CD4-positive, alpha-beta memory T cell (primary cell): ENCODE data around the gene ITGA3. TPM values are rescaled to one million over a fixed set of nuclear protein-coding genes. Genes with fewer than 3 reads are reported as not detected.

Experiments used
- CTCF ChIA-PET: fragments of 350-600 bp; sonication (Branson Sonifier 250); formaldehyde crosslinking; loops from one replicate; lab custom pipeline; 2021; ENCODE audit warnings: inconsistent platforms; ENCODE audit not compliant: partially characterized antibody; lab: Charles Lee
- POLR2A ChIA-PET: fragments of 350-600 bp; sonication (Branson Sonifier 250); formaldehyde crosslinking; loops from one replicate; lab custom pipeline; 2021; ENCODE audit not compliant: partially characterized antibody; lab: Charles Lee
- DNase-seq, 5 donors: peaks; one replicate each; pipeline versions ENCODE4 v3.0.0 to v3.0.0-alpha.2; 2020 to 2022; ENCODE audit warnings: mixed read lengths in 1 of 5
- H3K27ac ChIP-seq: one replicate; pipeline ENCODE4 v1.7.0; 2013; ENCODE audit warnings: low read depth, low read length
- H3K27me3 ChIP-seq: 2 replicates; pipeline ENCODE4 v1.7.0; 2013; ENCODE audit warnings: mild to moderate bottlenecking, low read length, moderate library complexity; ENCODE audit not compliant: insufficient read depth
- H3K36me3 ChIP-seq: 2 replicates; pipeline ENCODE4 v1.7.0; 2013; ENCODE audit warnings: mild to moderate bottlenecking, low read length, moderate library complexity; ENCODE audit not compliant: insufficient read depth
- H3K4me1 ChIP-seq: 2 replicates; pipeline ENCODE4 v1.7.0; 2013; ENCODE audit warnings: mild to moderate bottlenecking, low read length, moderate library complexity; ENCODE audit not compliant: insufficient read depth
- H3K4me3 ChIP-seq, 2 donors: one replicate each; pipeline ENCODE4 v1.7.0; 2013; ENCODE audit warnings: low read length in 2 of 2, mild to moderate bottlenecking in 1 of 2
- H3K9me3 ChIP-seq, 2 donors: one replicate each; pipeline ENCODE4 v1.7.0; 2013; ENCODE audit warnings: low read length in 2 of 2, control low read depth in 1 of 2; ENCODE audit not compliant: control insufficient read depth in 1 of 2
- H3K27ac Mint-ChIP-seq, 7 donors: one replicate each; pipeline ENCODE4 v1.8.0; 2020 to 2021; ENCODE audit warnings: mixed read lengths in 7 of 7, mild to moderate bottlenecking in 6 of 7, inconsistent platforms in 3 of 7, moderate library complexity in 3 of 7
- H3K27me3 Mint-ChIP-seq, 2 donors: one replicate each; pipeline ENCODE4 v1.8.0; 2020 to 2021; ENCODE audit warnings: mixed read lengths in 2 of 2
- H3K36me3 Mint-ChIP-seq, 2 donors: one replicate each; pipeline ENCODE4 v1.8.0; 2020 to 2021; ENCODE audit warnings: mixed read lengths in 2 of 2, inconsistent platforms in 1 of 2, mild to moderate bottlenecking in 1 of 2
- H3K4me1 Mint-ChIP-seq, 4 donors: one replicate each; pipeline ENCODE4 v1.8.0; 2020 to 2021; ENCODE audit warnings: mixed read lengths in 4 of 4, mild to moderate bottlenecking in 1 of 4
- H3K4me3 Mint-ChIP-seq, 8 donors: one replicate each; pipeline ENCODE4 v1.8.0; 2020 to 2021; ENCODE audit warnings: mixed read lengths in 8 of 8, mild to moderate bottlenecking in 7 of 8, moderate library complexity in 6 of 8, inconsistent platforms in 3 of 8
- H3K9me3 Mint-ChIP-seq, 8 donors: one replicate each; pipeline ENCODE4 v1.8.0; 2020 to 2021; ENCODE audit warnings: mixed read lengths in 8 of 8, mild to moderate bottlenecking in 5 of 8, inconsistent platforms in 3 of 8, moderate library complexity in 1 of 8
- intact Hi-C: fragments of 100-400 bp; cut with micrococcal nuclease; formaldehyde crosslinking; loops from one replicate; pipeline ENCODE4 v1.15.1; 2023
- polyA plus RNA-seq, 2 donors: library from polyadenylated mRNA; unstranded; fragments of 300-500 nt; fragmentation: Illumina TruSeq; gene quantifications; one replicate each; pipeline ENCODE4 v1.2.3, GENCODE V29; 2021
- total RNA-seq, 2 experiments: library from RNA; stranded (reverse); gene quantifications; one replicate each; pipeline ENCODE4 v1.2.3, GENCODE V29; 2021

Gene ITGA3
- total and polyA plus RNA-seq, 4 experiments from 2014 or later: 1.6 to 16.3 (median 9.4) TPM

DNA sequence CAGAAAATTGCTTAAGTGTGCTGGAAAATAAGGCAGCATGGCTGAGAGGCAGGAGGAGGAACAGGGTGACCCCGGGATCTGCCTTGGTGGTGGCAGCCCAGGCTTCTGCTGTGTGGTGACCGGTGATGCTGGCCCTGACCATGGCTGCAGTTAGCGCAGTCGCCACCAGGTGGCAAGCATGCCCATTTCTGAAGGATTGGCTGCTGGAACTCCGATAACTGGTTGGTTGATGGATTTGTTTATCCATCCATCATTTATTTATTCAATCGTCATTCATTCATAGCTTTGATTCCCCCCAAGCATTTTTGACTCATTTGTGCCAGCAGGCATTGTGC lies 29.1 kb upstream of the ITGA3 start:
- Mint-ChIP-seq H3K36me3 (no peaks in the 10 kb centered on the region), H3K9me3 (no peaks in the 10 kb centered on the region), H3K4me3 (peak overlapping the region in 2 of 8 donors; percentile 39 to 56), H3K4me1 (peaks cover 2 to 21% (median 9%) of the 10 kb centered on the region in 4 donors), H3K27me3 (peaks cover 20 to 22% of the 10 kb centered on the region in 2 donors), H3K27ac (no peak overlapping the region)
- no peaks in the 10 kb centered on the region for H3K27me3 ChIP-seq
- ChIA-PET POLR2A (interaction anchor here (1.0 to 1.4 kb wide), 3 partner anchors 61 to 71 kb away, joined by 3 to 6 read pairs (median 5); no protein-coding TSS in a partner anchor), CTCF (interaction anchor here (0.7 to 10.0 kb wide), 12 partner anchors 9 to 71 kb away, joined by 3 to 174 read pairs (median 4); partner anchors contain the start of gene PDK2)
- no peaks in the 10 kb centered on the region for H3K36me3 ChIP-seq
- no peak overlapping the region for H3K27ac ChIP-seq
- H3K9me3 ChIP-seq: peaks cover 0 to 5% of the 10 kb centered on the region in 2 donors
- intact Hi-C loops: loop anchor here (1.0 to 2.0 kb wide), 2 partner anchors 29 to 68 kb away; partner anchors contain the start of genes ITGA3 and PDK2
- DNase-seq: peak; percentile 69 to 75 (median 71)
- peaks cover 8% of the 10 kb centered on the region for H3K4me1 ChIP-seq
- H3K4me3 ChIP-seq: no peak overlapping the region

DNA sequence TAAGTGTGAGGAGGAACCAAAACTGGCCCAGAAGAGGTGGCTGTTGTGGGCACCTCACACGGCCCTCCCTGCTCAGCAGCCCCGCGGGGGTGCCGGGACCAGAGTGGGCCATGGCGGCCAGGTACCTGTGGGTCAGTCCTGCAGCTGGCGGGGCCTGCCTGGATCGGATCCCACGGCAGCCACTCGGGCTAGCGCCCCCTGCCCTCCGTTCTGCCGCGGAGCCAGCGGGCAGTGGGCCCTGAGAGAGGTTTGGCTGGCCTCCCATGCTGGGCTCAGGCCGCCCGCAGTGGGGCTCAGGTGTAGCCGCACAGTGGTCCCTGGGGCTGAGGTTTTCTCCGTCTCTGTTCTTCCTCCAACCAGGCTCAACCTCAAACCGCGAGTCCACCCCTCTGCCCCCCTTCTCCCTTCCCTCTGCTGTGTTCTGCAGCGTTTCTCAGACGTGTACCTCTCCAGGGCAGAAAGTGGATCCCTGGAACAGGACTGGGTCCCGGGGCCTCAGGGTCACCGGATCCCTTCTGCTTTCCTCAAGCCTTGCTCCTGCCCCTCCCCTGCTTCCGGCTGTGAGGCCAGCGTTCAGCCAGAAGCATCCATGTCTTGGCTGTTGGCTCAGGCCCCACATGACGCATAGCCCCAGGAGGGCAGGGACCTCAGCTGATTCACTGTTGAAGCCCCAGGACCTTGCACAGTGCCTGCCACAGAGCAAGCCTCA lies 28.6 kb upstream of the ITGA3 start:
- Mint-ChIP-seq H3K9me3 (no peaks in the 10 kb centered on the region), H3K4me1 (peaks cover 2 to 21% (median 9%) of the 10 kb centered on the region in 4 donors), H3K36me3 (no peaks in the 10 kb centered on the region), H3K27ac (no peak overlapping the region), H3K27me3 (peaks cover 19 to 22% of the 10 kb centered on the region in 2 donors), H3K4me3 (peak overlapping the region in 2 of 8 donors; percentile 17 to 39)
- intact Hi-C loops: loop anchor here (1.0 to 2.0 kb wide), 2 partner anchors 29 to 67 kb away; partner anchors contain the start of genes ITGA3 and PDK2
- DNase-seq: peak in 1 of 5 donors; percentile 3
- POLR2A ChIA-PET: interaction anchor here (1.0 to 1.4 kb wide), 3 partner anchors 60 to 70 kb away, joined by 3 to 6 read pairs (median 5); no protein-coding TSS in a partner anchor
- Histone ChIP-seq H3K9me3 (peaks cover 0 to 5% of the 10 kb centered on the region in 2 donors), H3K27me3 (no peaks in the 10 kb centered on the region), H3K27ac (no peak overlapping the region), H3K4me3 (no peak overlapping the region), H3K36me3 (no peaks in the 10 kb centered on the region), H3K4me1 (peaks cover 8% of the 10 kb centered on the region)
- CTCF ChIA-PET: interaction anchor here (0.7 to 10.0 kb wide), 13 partner anchors 9 to 71 kb away, joined by 3 to 174 read pairs (median 4); partner anchors contain the start of gene PDK2

DNA sequence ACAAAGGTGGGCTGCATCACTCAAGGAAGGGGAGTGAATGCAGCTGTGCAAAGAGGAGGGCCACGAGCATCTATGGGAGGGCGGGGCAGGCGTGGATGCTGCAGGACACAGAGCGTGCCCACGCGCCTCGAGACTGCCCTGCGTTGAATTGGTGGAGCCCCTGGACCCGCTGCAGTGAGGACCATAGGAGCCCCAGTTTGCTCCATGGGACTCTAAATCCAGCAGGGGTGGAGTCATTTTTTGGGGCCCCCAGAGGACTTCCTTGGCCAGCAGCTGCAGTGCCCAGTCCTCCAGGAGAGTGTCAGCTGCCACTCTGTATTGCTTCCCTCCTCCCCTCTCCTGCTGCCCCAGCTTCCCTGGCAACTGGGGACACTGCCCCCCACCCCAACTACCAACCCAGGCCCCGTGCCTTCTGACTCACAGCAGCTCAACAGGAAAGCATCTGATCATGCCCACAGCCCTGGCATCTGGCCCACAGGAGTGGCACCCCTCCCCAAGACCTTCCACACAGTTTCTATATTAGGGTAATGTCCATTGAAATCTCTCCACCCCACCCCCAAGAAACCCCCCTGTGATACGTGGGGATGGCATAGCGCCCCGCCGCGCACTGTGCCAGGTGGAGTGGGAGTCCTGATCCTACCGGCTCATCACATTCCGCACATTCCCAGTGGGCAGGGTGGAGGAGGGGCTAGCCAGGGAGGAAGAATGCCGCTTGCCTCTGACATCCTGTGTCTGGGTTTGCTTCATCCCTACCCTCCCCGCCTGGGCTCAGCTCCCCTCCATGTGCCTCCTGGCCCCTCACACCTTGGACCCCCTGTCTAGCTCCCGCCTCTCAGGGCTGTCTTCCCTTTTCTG lies 27.8 kb upstream of the ITGA3 start:
- no peak overlapping the region for H3K27ac Mint-ChIP-seq

DNA sequence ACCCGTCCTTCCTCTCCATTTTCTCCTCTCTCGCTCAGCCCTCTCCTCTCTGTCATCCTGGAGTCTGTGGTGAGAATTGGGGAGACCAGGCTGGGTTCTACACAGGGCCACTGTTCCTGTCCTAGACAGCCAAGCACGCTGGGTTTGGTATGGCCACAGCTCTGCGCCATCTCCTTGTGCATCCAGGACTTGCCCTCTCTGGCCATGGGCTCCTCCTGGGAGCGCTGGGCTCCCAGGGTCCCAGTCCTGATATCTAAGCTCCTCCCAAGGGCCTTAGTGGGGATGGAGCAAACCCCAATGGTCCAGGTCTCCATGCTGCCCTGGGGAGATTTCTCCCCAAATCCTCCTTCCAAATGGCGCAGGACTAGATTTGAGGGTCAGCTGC lies 27.2 kb upstream of the ITGA3 start:
- intact Hi-C loops: no loop called here
- peaks cover 8% of the 10 kb centered on the region for H3K4me1 ChIP-seq
- H3K9me3 ChIP-seq: peaks cover 0 to 5% of the 10 kb centered on the region in 2 donors
- H3K27ac ChIP-seq: no peak overlapping the region
- Mint-ChIP-seq H3K27ac (no peak overlapping the region), H3K36me3 (no peaks in the 10 kb centered on the region), H3K4me3 (no peak overlapping the region), H3K27me3 (peaks cover 19 to 23% of the 10 kb centered on the region in 2 donors), H3K4me1 (peaks cover 2 to 21% (median 9%) of the 10 kb centered on the region in 4 donors), H3K9me3 (no peaks in the 10 kb centered on the region)
- H3K27me3 ChIP-seq: no peaks in the 10 kb centered on the region
- H3K36me3 ChIP-seq: no peaks in the 10 kb centered on the region
- POLR2A ChIA-PET: interaction anchor here (0.6 kb wide), 1 partner anchor 312 kb away, joined by 3 read pairs; no protein-coding TSS in a partner anchor
- DNase-seq: no peak
- H3K4me3 ChIP-seq: no peak overlapping the region
- CTCF ChIA-PET: interaction anchor here (0.9 to 10.0 kb wide), 7 partner anchors 28 to 243 kb away, joined by 3 to 174 read pairs (median 3); partner anchors contain the start of genes ITGA3 and PDK2

More for the DNA sequence above, 27.8 kb upstream of the ITGA3 start:
- Histone ChIP-seq H3K36me3 (no peaks in the 10 kb centered on the region), H3K4me3 (no peak overlapping the region), H3K4me1 (peaks cover 8% of the 10 kb centered on the region), H3K9me3 (peaks cover 0 to 5% of the 10 kb centered on the region in 2 donors), H3K27ac (no peak overlapping the region), H3K27me3 (no peaks in the 10 kb centered on the region)
- ChIA-PET CTCF (interaction anchor here (0.9 to 10.0 kb wide), 8 partner anchors 25 to 244 kb away, joined by 3 to 174 read pairs (median 4); partner anchors contain the start of genes ITGA3 and PDK2), POLR2A (no interaction called here)
- Mint-ChIP-seq H3K27me3 (peaks cover 19% of the 10 kb centered on the region in 2 donors), H3K4me3 (no peak overlapping the region), H3K4me1 (peaks cover 2 to 21% (median 9%) of the 10 kb centered on the region in 4 donors), H3K9me3 (no peaks in the 10 kb centered on the region), H3K36me3 (no peaks in the 10 kb centered on the region)
- DNase-seq: no peak
- intact Hi-C loops: loop anchor here (1.0 to 2.0 kb wide), 2 partner anchors 28 to 67 kb away; partner anchors contain the start of genes ITGA3 and PDK2

DNA sequence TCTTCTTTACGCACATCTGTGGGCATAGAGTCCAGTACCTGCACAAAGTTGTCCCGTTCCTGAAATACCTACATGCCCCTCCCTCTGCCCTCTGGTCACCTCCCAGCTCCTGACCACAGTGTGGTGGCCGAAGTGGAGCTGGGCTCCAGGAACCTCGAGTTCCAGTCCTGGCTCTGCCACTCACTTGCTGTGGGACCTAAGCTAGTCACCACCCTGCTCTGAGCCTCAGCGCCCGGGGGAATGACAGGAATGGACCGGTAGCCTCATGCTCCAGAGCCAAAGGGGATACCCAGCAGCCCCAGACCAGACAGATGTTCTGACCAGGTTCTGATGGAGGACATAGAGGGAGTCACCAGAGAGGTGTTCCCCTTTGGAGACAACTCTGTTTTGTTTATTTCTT lies 26.7 kb upstream of the ITGA3 start:
- no peak overlapping the region for H3K27ac Mint-ChIP-seq
- H3K27me3 Mint-ChIP-seq: peaks cover 19 to 23% of the 10 kb centered on the region in 2 donors
- Histone ChIP-seq H3K27me3 (no peaks in the 10 kb centered on the region), H3K4me3 (no peak overlapping the region), H3K9me3 (peaks cover 0 to 5% of the 10 kb centered on the region in 2 donors), H3K4me1 (peaks cover 8% of the 10 kb centered on the region), H3K27ac (no peak overlapping the region), H3K36me3 (no peaks in the 10 kb centered on the region)
- CTCF ChIA-PET: interaction anchor here (0.9 to 10.0 kb wide), 6 partner anchors 27 to 242 kb away, joined by 3 to 174 read pairs (median 4); partner anchors contain the start of genes ITGA3 and PDK2
- no peaks in the 10 kb centered on the region for H3K36me3 Mint-ChIP-seq
- intact Hi-C loops: no loop called here
- H3K4me3 Mint-ChIP-seq: no peak overlapping the region
- POLR2A ChIA-PET: interaction anchor here (0.6 kb wide), 1 partner anchor 312 kb away, joined by 3 read pairs; no protein-coding TSS in a partner anchor
- H3K4me1 Mint-ChIP-seq: peaks cover 2 to 21% (median 9%) of the 10 kb centered on the region in 4 donors
- no peaks in the 10 kb centered on the region for H3K9me3 Mint-ChIP-seq
- no peak for DNase-seq

DNA sequence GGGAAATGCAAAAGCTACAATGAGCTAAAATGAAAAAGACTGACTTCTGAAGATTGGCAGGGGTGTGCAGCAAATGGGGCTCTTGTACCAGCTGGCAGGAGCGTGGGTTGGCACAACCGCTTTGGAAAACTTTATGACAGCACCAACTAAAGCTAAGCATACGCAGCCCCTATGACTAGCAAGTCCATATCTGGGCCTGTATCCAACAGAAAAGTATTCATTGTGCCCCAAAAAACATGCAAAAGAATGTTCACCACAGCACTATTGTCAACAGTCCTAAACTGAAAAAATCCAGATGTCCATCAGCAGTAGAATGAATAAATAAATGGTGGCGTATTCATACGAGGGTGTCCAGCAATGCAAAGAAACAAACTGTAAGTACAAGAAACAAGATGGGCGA lies 22.6 kb upstream of the ITGA3 start:
- Histone ChIP-seq H3K4me1 (no peaks in the 10 kb centered on the region), H3K9me3 (no peaks in the 10 kb centered on the region), H3K36me3 (no peaks in the 10 kb centered on the region), H3K27me3 (no peaks in the 10 kb centered on the region), H3K4me3 (no peak overlapping the region), H3K27ac (no peak overlapping the region)
- H3K27me3 Mint-ChIP-seq: peaks cover 12% of the 10 kb centered on the region in 2 donors
- intact Hi-C loops: no loop called here
- H3K27ac Mint-ChIP-seq: no peak overlapping the region
- H3K4me1 Mint-ChIP-seq: peaks cover 0 to 6% (median 0%) of the 10 kb centered on the region in 4 donors
- no peak overlapping the region for H3K4me3 Mint-ChIP-seq
- H3K9me3 Mint-ChIP-seq: no peaks in the 10 kb centered on the region
- H3K36me3 Mint-ChIP-seq: no peaks in the 10 kb centered on the region
- no peak for DNase-seq
- POLR2A ChIA-PET: no interaction called here
- CTCF ChIA-PET: interaction anchor here (9.8 to 10.0 kb wide), 2 partner anchors 54 to 59 kb away, joined by 101 to 174 read pairs; partner anchors contain the start of gene PDK2
